Measurements from ENCODE around the gene IFI27L2. TPM values are rescaled to one million over a fixed set of nuclear protein-coding genes. Genes with fewer than 3 reads are reported as not detected.

Gene IFI27L2
- total RNA-seq, 1 donor from 2014 or later: 171 TPM

- Histone ChIP-seq H3K36me3 (no peaks in the 10 kb centered on the region), H3K27me3 (no peaks in the 10 kb centered on the region), H3K9me3 (no peaks in the 10 kb centered on the region), H3K4me1 (no peaks in the 10 kb centered on the region), H3K27ac (no peak overlapping the region), H3K4me3 (no peak overlapping the region)
- TF ChIP-seq POLR2AphosphoS5 (IDR thresholded peaks at IDR 0.05; ENCODE audit: insufficient read depth in 1 of 2, low read depth in 1 of 2) (no peak), POLR2A (IDR thresholded peaks at IDR 0.05) (no peak)
- TF ChIP-seq, protein P1, sequence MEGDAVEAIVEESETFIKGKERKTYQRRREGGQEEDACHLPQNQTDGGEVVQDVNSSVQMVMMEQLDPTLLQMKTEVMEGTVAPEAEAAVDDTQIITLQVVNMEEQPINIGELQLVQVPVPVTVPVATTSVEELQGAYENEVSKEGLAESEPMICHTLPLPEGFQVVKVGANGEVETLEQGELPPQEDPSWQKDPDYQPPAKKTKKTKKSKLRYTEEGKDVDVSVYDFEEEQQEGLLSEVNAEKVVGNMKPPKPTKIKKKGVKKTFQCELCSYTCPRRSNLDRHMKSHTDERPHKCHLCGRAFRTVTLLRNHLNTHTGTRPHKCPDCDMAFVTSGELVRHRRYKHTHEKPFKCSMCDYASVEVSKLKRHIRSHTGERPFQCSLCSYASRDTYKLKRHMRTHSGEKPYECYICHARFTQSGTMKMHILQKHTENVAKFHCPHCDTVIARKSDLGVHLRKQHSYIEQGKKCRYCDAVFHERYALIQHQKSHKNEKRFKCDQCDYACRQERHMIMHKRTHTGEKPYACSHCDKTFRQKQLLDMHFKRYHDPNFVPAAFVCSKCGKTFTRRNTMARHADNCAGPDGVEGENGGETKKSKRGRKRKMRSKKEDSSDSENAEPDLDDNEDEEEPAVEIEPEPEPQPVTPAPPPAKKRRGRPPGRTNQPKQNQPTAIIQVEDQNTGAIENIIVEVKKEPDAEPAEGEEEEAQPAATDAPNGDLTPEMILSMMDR (IDR thresholded peaks at IDR 0.05): no peak
- intact Hi-C loops (cut with DNase I): no loop called here
- no peak for DNase-seq (ENCODE audit: extremely low spot score in 2 of 2)
Observed at GRCh38 chr14:94139421-94139820, 10.0 kb upstream of the IFI27L2 start.

- H3K36me3 ChIP-seq: no peaks in the 10 kb centered on the region
- no peaks in the 10 kb centered on the region for H3K27me3 ChIP-seq
- intact Hi-C loops (cut with DNase I): no loop called here
- no peak overlapping the region for H3K27ac ChIP-seq
- no peak for TF ChIP-seq POLR2AphosphoS5 (IDR thresholded peaks at IDR 0.05; ENCODE audit: insufficient read depth in 1 of 2, low read depth in 1 of 2)
- TF ChIP-seq, protein P1 (IDR thresholded peaks at IDR 0.05): no peak
- no peak for TF ChIP-seq POLR2A (IDR thresholded peaks at IDR 0.05)
- DNase-seq (ENCODE audit: extremely low spot score in 2 of 2): no peak
- H3K4me3 ChIP-seq: no peak overlapping the region
- H3K4me1 ChIP-seq: no peaks in the 10 kb centered on the region
- H3K9me3 ChIP-seq: no peaks in the 10 kb centered on the region
Observed at GRCh38 chr14:94139006-94139405, 9.6 kb upstream of the IFI27L2 start.

DNA sequence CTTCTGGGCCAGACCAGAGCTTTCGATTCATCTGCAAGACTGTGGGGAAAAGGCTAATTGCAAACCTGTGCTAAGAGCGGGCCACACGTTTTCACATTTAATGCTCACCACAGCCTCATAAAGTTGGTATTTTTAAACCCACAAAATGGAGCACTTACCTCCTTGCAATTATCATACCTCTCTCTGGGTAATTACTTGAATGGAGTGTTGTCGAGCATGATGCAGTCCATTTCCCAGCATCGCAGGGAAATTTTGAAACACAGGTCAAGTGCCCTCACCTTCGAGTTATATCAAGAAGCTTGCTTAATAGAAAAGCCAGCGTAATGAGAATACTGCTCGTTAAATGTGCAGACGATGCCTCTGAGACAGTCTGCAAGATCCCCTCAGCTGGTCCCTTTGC, 8.8 kb upstream of the IFI27L2 start:
- no peak overlapping the region for H3K4me3 ChIP-seq
- no peak for TF ChIP-seq POLR2A (IDR thresholded peaks at IDR 0.05)
- TF ChIP-seq POLR2AphosphoS5 (IDR thresholded peaks at IDR 0.05; ENCODE audit: insufficient read depth in 1 of 2, low read depth in 1 of 2): no peak
- TF ChIP-seq, protein P1 (IDR thresholded peaks at IDR 0.05): no peak
- H3K4me1 ChIP-seq: no peaks in the 10 kb centered on the region
- H3K36me3 ChIP-seq: no peaks in the 10 kb centered on the region
- DNase-seq (ENCODE audit: extremely low spot score in 2 of 2): no peak
- H3K9me3 ChIP-seq: no peaks in the 10 kb centered on the region
- no peaks in the 10 kb centered on the region for H3K27me3 ChIP-seq
- H3K27ac ChIP-seq: no peak overlapping the region
- intact Hi-C loops (cut with DNase I): no loop called here

- Histone ChIP-seq H3K9me3 (no peaks in the 10 kb centered on the region), H3K4me3 (no peak overlapping the region)
- TF ChIP-seq POLR2A (IDR thresholded peaks at IDR 0.05): no peak
- peak in 1 of 2 donors; percentile 63 for TF ChIP-seq POLR2AphosphoS5 (IDR thresholded peaks at IDR 0.05; ENCODE audit: insufficient read depth in 1 of 2, low read depth in 1 of 2)
- TF ChIP-seq, protein P1 (IDR thresholded peaks at IDR 0.05): peak; percentile 64 to 96 (median 94)
Observed at GRCh38 chr14:94136575-94137331, 7.3 kb upstream of the IFI27L2 start.

GRCh38 chr14:94135476-94135875, 6.1 kb upstream of the IFI27L2 start:
- peak in 1 of 2 donors; percentile 16 for DNase-seq (ENCODE audit: extremely low spot score in 2 of 2)
- TF ChIP-seq, protein P1 (IDR thresholded peaks at IDR 0.05): no peak
- no peak for TF ChIP-seq POLR2A (IDR thresholded peaks at IDR 0.05)
- TF ChIP-seq POLR2AphosphoS5 (IDR thresholded peaks at IDR 0.05; ENCODE audit: insufficient read depth in 1 of 2, low read depth in 1 of 2): no peak
- H3K27me3 ChIP-seq: no peaks in the 10 kb centered on the region
- no peaks in the 10 kb centered on the region for H3K9me3 ChIP-seq
- no peak overlapping the region for H3K27ac ChIP-seq
- intact Hi-C loops (cut with DNase I): no loop called here
- no peaks in the 10 kb centered on the region for H3K36me3 ChIP-seq
- no peaks in the 10 kb centered on the region for H3K4me1 ChIP-seq
- no peak overlapping the region for H3K4me3 ChIP-seq

More at GRCh38 chr14:94136575-94137331, 7.3 kb upstream of the IFI27L2 start:
- peak in 1 of 2 donors; percentile 83 for DNase-seq (ENCODE audit: extremely low spot score in 2 of 2)
- H3K27ac ChIP-seq: no peak overlapping the region
- no peaks in the 10 kb centered on the region for H3K4me1 ChIP-seq
- intact Hi-C loops (cut with DNase I): no loop called here
- no peaks in the 10 kb centered on the region for H3K27me3 ChIP-seq
- H3K36me3 ChIP-seq: no peaks in the 10 kb centered on the region

All from vagina (tissue), 2 donors.